Measurements from ENCODE around the gene TLX2. TPM values are rescaled to one million over a fixed set of nuclear protein-coding genes. Genes with fewer than 3 reads are reported as not detected.

Gene TLX2
- total and polyA plus RNA-seq, 2 of the 13 experiments (the other 11 are each of a cell fraction or from before 2014, with no cell fraction given) = 0.05 to 0.20 TPM

GRCh38 chr2:74525717-74526648, 11.7 kb downstream of the TLX2 start, which contains the start of gene DQX1 (continued):
- TF ChIP-seq, protein P1, sequence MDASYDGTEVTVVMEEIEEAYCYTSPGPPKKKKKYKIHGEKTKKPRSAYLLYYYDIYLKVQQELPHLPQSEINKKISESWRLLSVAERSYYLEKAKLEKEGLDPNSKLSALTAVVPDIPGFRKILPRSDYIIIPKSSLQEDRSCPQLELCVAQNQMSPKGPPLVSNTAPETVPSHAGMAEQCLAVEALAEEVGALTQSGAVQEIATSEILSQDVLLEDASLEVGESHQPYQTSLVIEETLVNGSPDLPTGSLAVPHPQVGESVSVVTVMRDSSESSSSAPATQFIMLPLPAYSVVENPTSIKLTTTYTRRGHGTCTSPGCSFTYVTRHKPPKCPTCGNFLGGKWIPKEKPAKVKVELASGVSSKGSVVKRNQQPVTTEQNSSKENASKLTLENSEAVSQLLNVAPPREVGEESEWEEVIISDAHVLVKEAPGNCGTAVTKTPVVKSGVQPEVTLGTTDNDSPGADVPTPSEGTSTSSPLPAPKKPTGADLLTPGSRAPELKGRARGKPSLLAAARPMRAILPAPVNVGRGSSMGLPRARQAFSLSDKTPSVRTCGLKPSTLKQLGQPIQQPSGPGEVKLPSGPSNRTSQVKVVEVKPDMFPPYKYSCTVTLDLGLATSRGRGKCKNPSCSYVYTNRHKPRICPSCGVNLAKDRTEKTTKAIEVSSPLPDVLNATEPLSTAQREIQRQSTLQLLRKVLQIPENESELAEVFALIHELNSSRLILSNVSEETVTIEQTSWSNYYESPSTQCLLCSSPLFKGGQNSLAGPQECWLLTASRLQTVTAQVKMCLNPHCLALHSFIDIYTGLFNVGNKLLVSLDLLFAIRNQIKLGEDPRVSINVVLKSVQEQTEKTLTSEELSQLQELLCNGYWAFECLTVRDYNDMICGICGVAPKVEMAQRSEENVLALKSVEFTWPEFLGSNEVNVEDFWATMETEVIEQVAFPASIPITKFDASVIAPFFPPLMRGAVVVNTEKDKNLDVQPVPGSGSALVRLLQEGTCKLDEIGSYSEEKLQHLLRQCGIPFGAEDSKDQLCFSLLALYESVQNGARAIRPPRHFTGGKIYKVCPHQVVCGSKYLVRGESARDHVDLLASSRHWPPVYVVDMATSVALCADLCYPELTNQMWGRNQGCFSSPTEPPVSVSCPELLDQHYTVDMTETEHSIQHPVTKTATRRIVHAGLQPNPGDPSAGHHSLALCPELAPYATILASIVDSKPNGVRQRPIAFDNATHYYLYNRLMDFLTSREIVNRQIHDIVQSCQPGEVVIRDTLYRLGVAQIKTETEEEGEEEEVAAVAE (CRISPR knock-in tag; IDR thresholded peaks at IDR 0.05; ENCODE audit: borderline replicate concordance) = peak; percentile 69; the same call in 1 of the 2 replicates
- TF ChIP-seq DR1 (CRISPR knock-in tag; IDR thresholded peaks at IDR 0.05) (peak; percentile 37; the same call in 1 of the 2 replicates), NFYB (CRISPR knock-in tag; IDR thresholded peaks at IDR 0.05) (peak; percentile 57; the same call in 1 of the 2 replicates), SETDB1 (CRISPR knock-in tag; IDR thresholded peaks at IDR 0.05; ENCODE audit: borderline replicate concordance) (no peak), KDM4B (CRISPR knock-in tag; IDR thresholded peaks at IDR 0.05) (no peak), ZNF737 (CRISPR knock-in tag; IDR thresholded peaks at IDR 0.05; ENCODE audit: borderline replicate concordance) (no peak), FOXP1 (IDR thresholded peaks at IDR 0.05) (no peak), FOXP1 (CRISPR knock-in tag; IDR thresholded peaks at IDR 0.05) (0 out of 2 replicates have a peak, but pooled peaks have one; percentile 13), ZNF33A (CRISPR knock-in tag; IDR thresholded peaks at IDR 0.05; ENCODE audit: borderline replicate concordance) (no peak), KDM5B (CRISPR knock-in tag; IDR thresholded peaks at IDR 0.05; ENCODE audit: borderline replicate concordance) (0 out of 2 replicates have a peak, but pooled peaks have one; percentile 7), SOX5 (CRISPR knock-in tag; IDR thresholded peaks at IDR 0.05; ENCODE audit: borderline replicate concordance) (peak; percentile 67), ZNF614 (CRISPR knock-in tag; IDR thresholded peaks at IDR 0.05; ENCODE audit: borderline replicate concordance) (peak; percentile 83; the same call in 1 of the 2 replicates), TRIM24 (CRISPR knock-in tag; IDR thresholded peaks at IDR 0.05) (no peak), CBX2 (IDR thresholded peaks at IDR 0.05; ENCODE audit: low read depth, low read length) (no peak), CBX2 (CRISPR knock-in tag; IDR thresholded peaks at IDR 0.05; ENCODE audit: low read depth) (no peak), DNMT1 (CRISPR knock-in tag; IDR thresholded peaks at IDR 0.05) (no peak), TBX3 (IDR thresholded peaks at IDR 0.05; ENCODE audit: borderline replicate concordance) (0 out of 2 replicates have a peak, but pooled peaks have one; percentile 21), CEBPG (CRISPR knock-in tag; IDR thresholded peaks at IDR 0.05) (peak; percentile 59; the same call in 1 of the 2 replicates), ZNF235 (CRISPR knock-in tag; IDR thresholded peaks at IDR 0.05; ENCODE audit: borderline replicate concordance) (no peak)
- TF ChIP-seq, protein P2, sequence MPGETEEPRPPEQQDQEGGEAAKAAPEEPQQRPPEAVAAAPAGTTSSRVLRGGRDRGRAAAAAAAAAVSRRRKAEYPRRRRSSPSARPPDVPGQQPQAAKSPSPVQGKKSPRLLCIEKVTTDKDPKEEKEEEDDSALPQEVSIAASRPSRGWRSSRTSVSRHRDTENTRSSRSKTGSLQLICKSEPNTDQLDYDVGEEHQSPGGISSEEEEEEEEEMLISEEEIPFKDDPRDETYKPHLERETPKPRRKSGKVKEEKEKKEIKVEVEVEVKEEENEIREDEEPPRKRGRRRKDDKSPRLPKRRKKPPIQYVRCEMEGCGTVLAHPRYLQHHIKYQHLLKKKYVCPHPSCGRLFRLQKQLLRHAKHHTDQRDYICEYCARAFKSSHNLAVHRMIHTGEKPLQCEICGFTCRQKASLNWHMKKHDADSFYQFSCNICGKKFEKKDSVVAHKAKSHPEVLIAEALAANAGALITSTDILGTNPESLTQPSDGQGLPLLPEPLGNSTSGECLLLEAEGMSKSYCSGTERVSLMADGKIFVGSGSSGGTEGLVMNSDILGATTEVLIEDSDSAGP (CRISPR knock-in tag; IDR thresholded peaks at IDR 0.05; ENCODE audit: borderline replicate concordance) = no peak; the same call in 1 of the 2 replicates
- TF ChIP-seq, protein P3, sequence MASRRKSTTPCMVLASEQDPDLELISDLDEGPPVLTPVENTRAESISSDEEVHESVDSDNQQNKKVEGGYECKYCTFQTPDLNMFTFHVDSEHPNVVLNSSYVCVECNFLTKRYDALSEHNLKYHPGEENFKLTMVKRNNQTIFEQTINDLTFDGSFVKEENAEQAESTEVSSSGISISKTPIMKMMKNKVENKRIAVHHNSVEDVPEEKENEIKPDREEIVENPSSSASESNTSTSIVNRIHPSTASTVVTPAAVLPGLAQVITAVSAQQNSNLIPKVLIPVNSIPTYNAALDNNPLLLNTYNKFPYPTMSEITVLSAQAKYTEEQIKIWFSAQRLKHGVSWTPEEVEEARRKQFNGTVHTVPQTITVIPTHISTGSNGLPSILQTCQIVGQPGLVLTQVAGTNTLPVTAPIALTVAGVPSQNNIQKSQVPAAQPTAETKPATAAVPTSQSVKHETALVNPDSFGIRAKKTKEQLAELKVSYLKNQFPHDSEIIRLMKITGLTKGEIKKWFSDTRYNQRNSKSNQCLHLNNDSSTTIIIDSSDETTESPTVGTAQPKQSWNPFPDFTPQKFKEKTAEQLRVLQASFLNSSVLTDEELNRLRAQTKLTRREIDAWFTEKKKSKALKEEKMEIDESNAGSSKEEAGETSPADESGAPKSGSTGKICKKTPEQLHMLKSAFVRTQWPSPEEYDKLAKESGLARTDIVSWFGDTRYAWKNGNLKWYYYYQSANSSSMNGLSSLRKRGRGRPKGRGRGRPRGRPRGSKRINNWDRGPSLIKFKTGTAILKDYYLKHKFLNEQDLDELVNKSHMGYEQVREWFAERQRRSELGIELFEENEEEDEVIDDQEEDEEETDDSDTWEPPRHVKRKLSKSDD (CRISPR knock-in tag; IDR thresholded peaks at IDR 0.05; ENCODE audit: low read depth) = peak; percentile 83

All from HepG2 (cell line).